Mesendoderm (in vitro differentiated cells): Measurements from ENCODE around the gene SH3BP1.
"Not testable (repeated sequence)": the region's sequence is repeated elsewhere in the genome, so short reads cannot be mapped to it uniquely, and the experiment has no call there.

Experiments used
- DNase-seq: peaks from one replicate; pipeline ENCODE4 v3.0.0; 2013
- H2AK5ac ChIP-seq: 2 replicates; pipeline ENCODE4 v1.6.1; 2013; ENCODE audit warnings: low read length, inconsistent platforms
- H2BK120ac ChIP-seq: 2 replicates; pipeline ENCODE4 v1.6.1; 2013; ENCODE audit warnings: low read depth, mild to moderate bottlenecking, low read length, moderate library complexity, mixed read lengths
- H2BK15ac ChIP-seq: replicated peaks from 2 replicates; pipeline ENCODE4 v1.6.1; 2013; ENCODE audit warnings: low read depth, mild to moderate bottlenecking, moderate library complexity
- H2BK5ac ChIP-seq: 2 replicates; pipeline ENCODE4 v1.6.1; 2013; ENCODE audit warnings: low read length, inconsistent platforms
- H3K18ac ChIP-seq: 2 replicates; pipeline ENCODE4 v1.6.1; 2013; ENCODE audit warnings: mild to moderate bottlenecking, low read length, mixed read lengths
- H3K23ac ChIP-seq: one replicate; pipeline ENCODE4 v1.6.1; 2013; ENCODE audit warnings: low read length
- H3K27ac ChIP-seq: 2 replicates; pipeline ENCODE4 v1.5.1; 2013; ENCODE audit warnings: low read depth, mild to moderate bottlenecking, inconsistent platforms, low read length, moderate library complexity
- H3K27me3 ChIP-seq: 2 replicates; pipeline ENCODE4 v1.6.1; 2013; ENCODE audit warnings: low read length, control low read depth, mild to moderate bottlenecking, inconsistent platforms; ENCODE audit not compliant: insufficient read depth, poor library complexity
- H3K36me3 ChIP-seq: 2 replicates; pipeline ENCODE4 v1.6.1; 2013; ENCODE audit warnings: low read length, inconsistent platforms; ENCODE audit not compliant: control insufficient read depth, insufficient read depth
- H3K4ac ChIP-seq: one replicate; pipeline ENCODE4 v1.6.1; 2013; ENCODE audit warnings: low read depth, mild to moderate bottlenecking, low read length, moderate library complexity
- H3K4me1 ChIP-seq: 2 replicates; pipeline ENCODE4 v1.6.1; 2013; ENCODE audit warnings: low read depth, low read length, inconsistent platforms; ENCODE audit not compliant: control insufficient read depth
- H3K4me2 ChIP-seq: 2 replicates; pipeline ENCODE4 v1.6.1; 2013; ENCODE audit warnings: low read length
- H3K4me3 ChIP-seq: 2 replicates; pipeline ENCODE4 v1.5.1; 2013; ENCODE audit warnings: mild to moderate bottlenecking, low read length
- H3K56ac ChIP-seq: one replicate; pipeline ENCODE4 v1.6.1; 2013; ENCODE audit warnings: low read length
- H3K79me1 ChIP-seq: 2 replicates; pipeline ENCODE4 v1.6.1; 2013; ENCODE audit warnings: low read length, inconsistent platforms
- H3K79me2 ChIP-seq: 2 replicates; pipeline ENCODE4 v1.6.1; 2013; ENCODE audit warnings: mild to moderate bottlenecking, low read length; ENCODE audit not compliant: control insufficient read depth, insufficient read depth
- H3K9ac ChIP-seq: 2 replicates; pipeline ENCODE4 v1.6.1; 2013; ENCODE audit warnings: low read length, inconsistent platforms
- H4K5ac ChIP-seq: one replicate; pipeline ENCODE4 v1.6.1; 2013; ENCODE audit warnings: low read length
- H4K8ac ChIP-seq: one replicate; pipeline ENCODE4 v1.6.1; 2013; ENCODE audit warnings: low read depth, mild to moderate bottlenecking, control low read depth, low read length, moderate library complexity
- WGBS: extraction: QIAGEN DNeasy Blood & Tissue Kit; methylation state at CpG from one replicate; pipeline ENCODE4 v1.1.7; 2013; ENCODE audit warnings: low lambda C conversion rate, missing lambda C conversion rate; ENCODE audit not compliant: insufficient coverage; ENCODE audit errors: extremely low coverage; 5-methylcytosine and 5-hydroxymethylcytosine counted together

The SH3BP1 gene

DNA sequence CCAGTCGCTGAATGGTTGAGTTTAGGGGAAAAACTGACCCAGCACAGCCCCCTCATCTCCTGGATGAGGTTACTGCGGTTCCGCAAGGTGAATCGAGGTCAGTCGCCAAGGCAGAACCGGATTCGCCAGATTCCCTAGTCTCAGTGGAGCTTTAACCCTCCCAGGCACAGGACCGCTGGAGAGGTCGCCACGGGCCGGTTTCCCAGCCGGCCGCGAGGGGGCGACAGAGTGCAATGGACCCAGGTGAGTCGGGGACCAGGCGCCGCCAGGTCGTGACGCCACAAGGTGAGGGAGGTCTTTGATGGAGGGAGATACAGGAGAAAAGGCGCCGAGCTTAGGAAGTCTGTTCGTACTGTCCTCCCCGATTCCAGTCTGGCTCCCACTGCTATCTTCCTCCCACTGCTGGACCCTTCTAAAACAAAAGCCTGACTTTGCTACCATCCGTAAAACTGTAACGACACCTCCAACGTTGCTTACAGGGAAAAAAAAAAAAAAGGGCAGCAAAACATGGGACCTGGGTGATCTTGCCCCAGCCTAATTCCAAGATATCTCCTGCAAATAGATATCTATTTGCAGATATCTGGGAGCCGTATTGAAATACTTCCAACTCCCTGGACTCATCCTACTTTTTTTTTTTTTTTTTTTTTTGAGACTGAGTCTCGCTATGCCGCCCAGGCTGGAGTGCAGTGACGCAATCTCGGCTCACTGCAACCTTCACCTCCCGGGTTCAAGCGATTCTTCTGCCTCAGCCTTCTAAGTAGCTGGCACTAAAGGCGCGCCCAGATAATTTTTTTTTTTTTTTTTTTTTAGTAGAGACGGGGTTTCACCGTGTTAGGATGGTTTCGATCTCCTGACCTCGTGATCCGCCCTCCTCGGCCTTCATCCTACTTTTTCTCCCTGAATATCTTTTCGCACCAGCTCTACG lies 32.2 kb upstream of the SH3BP1 start:
- Histone ChIP-seq H3K4me2 (peak overlapping the region; percentile 40), H2AK5ac (no peak overlapping the region), H3K56ac (peak overlapping the region; percentile 99), H3K23ac (no peak overlapping the region), H3K79me2 (peaks cover 4% of the 10 kb centered on the region), H4K5ac (no peak overlapping the region), H2BK5ac (no peak overlapping the region), H3K36me3 (no peaks in the 10 kb centered on the region), H3K27ac (peak overlapping the region; percentile 4), H4K8ac (no peak overlapping the region), H3K18ac (peak overlapping the region; percentile 53), H3K9ac (peak overlapping the region; percentile 35), H3K27me3 (no peaks in the 10 kb centered on the region), H2BK120ac (no peak overlapping the region), H2BK15ac (no peak overlapping the region), H3K4ac (peak overlapping the region; percentile 26), H3K79me1 (peaks cover 7% of the 10 kb centered on the region), H3K4me1 (no peaks in the 10 kb centered on the region), H3K4me3 (no peak overlapping the region)
- peak; percentile 96 for DNase-seq
- no CpG with 5 or more reads among the region's 44 CpGs for WGBS

DNA sequence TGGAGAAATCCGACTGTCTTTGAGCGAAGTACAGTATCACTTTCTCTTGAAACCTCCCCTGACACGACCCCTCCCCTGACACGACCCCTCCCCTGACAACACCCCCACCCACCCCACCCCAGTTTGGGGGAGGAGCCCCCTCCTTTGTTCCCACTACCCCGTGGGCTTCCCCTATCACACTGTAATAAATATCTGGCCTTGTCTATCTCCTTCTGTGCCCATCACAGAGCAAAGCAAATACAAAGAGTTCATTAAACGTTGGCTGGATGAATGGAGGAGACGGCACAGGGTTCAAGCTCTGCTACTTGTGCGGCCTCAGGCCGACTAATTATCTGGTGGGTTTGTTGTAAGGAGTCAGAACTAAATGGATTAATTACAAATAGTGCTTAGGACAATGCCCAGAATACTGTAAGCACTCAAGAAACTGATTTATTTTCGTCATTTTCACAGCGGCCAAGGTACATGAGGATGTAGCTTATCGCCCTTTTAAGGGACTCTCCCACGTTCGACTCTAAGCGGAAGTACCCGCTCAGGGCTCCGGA lies 31.5 kb upstream of the SH3BP1 start:
- Histone ChIP-seq H3K9ac (peak overlapping the region; percentile 97), H3K27ac (peak overlapping the region; percentile 99), H2BK120ac (no peak overlapping the region), H2BK15ac (peak overlapping the region; percentile 58), H4K5ac (peak overlapping the region; percentile 98), H3K36me3 (no peaks in the 10 kb centered on the region), H3K4me3 (peak overlapping the region; percentile 83), H3K79me2 (peaks cover 4% of the 10 kb centered on the region), H3K56ac (peak overlapping the region; percentile 99), H3K27me3 (no peaks in the 10 kb centered on the region), H3K79me1 (peaks cover 7% of the 10 kb centered on the region), H3K4ac (peak overlapping the region; percentile 70), H2AK5ac (no peak overlapping the region), H2BK5ac (no peak overlapping the region), H4K8ac (peak overlapping the region; percentile 98), H3K18ac (peak overlapping the region; percentile 78), H3K4me1 (no peaks in the 10 kb centered on the region), H3K23ac (no peak overlapping the region), H3K4me2 (peak overlapping the region; percentile 74)
- DNase-seq = no peak
- no CpG with 5 or more reads among the region's 17 CpGs for WGBS

DNA sequence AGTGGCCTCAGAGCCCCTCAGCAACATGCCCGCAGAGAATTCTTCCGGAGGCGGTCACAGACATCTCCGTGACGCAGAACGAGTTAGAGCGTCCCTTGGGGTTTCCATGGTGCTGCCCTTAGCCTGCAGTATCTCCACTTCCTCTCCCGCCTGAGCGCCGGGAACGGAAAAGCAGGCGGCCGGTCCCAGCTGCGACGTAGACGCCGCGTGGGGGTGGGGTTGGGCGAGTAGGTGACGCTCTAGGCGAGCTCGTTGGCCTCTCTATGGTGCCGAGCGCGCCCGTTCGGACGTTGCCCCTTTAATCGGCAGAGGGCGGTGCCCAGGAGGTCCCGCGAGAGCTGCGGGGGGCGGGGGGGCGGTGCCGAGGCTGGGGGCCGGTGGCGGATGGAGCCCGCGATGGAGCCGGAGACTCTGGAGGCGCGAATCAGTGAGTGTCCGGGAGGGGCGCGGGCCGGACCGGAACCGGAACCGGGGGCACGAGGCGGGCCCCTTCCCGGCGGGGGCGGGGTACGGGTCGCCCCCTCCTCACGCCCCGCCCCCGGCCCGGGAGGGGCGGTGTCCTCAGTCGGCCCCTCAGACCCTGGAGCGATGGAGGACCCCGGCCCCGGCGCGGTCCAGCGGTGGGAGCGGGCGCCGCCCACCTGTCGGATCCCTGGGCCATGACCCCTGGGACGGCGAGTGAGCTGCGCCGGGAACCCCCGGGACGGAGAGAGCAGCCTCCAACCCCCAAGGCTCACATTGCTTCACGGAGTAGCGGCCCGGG lies 30.8 kb upstream of the SH3BP1 start, which contains the start of gene GGA1:
Gene GGA1 (plus strand): TSS at position 358 of the 763 bp plus-strand sequence. CDS start 27 bp downstream, at position 385.
- H2BK15ac ChIP-seq = peak within 1 kb of the TSS; percentile 58
- H4K8ac ChIP-seq = peak within 1 kb of the TSS; percentile 98
- no CpG with 5 or more reads among the region's 82 CpGs for WGBS
- H4K5ac ChIP-seq = peak within 1 kb of the TSS; percentile 98
- H3K36me3 ChIP-seq = no peaks in the 10 kb centered on the region
- DNase-seq = peak; percentile 99
- H3K23ac ChIP-seq = peak within 1 kb of the TSS; percentile 50
- H2BK120ac ChIP-seq = peak within 1 kb of the TSS; percentile 47
- H3K27ac ChIP-seq = peak within 1 kb of the TSS; percentile 99
- peak within 1 kb of the TSS; percentile 92 for H3K4me3 ChIP-seq
- H2BK5ac ChIP-seq = peak within 1 kb of the TSS; percentile 98
- H3K79me2 ChIP-seq = peaks cover 4% of the 10 kb centered on the region
- H2AK5ac ChIP-seq = no peak within 1 kb of the TSS
- H3K18ac ChIP-seq = peak within 1 kb of the TSS; percentile 87
- no peaks in the 10 kb centered on the region for H3K4me1 ChIP-seq
- peak within 1 kb of the TSS; percentile 74 for H3K4me2 ChIP-seq
- H3K56ac ChIP-seq = peak within 1 kb of the TSS; percentile 99
- H3K79me1 ChIP-seq = peaks cover 7% of the 10 kb centered on the region
- peak within 1 kb of the TSS; percentile 97 for H3K9ac ChIP-seq
- H3K27me3 ChIP-seq = no peaks in the 10 kb centered on the region
- peak within 1 kb of the TSS; percentile 70 for H3K4ac ChIP-seq

DNA sequence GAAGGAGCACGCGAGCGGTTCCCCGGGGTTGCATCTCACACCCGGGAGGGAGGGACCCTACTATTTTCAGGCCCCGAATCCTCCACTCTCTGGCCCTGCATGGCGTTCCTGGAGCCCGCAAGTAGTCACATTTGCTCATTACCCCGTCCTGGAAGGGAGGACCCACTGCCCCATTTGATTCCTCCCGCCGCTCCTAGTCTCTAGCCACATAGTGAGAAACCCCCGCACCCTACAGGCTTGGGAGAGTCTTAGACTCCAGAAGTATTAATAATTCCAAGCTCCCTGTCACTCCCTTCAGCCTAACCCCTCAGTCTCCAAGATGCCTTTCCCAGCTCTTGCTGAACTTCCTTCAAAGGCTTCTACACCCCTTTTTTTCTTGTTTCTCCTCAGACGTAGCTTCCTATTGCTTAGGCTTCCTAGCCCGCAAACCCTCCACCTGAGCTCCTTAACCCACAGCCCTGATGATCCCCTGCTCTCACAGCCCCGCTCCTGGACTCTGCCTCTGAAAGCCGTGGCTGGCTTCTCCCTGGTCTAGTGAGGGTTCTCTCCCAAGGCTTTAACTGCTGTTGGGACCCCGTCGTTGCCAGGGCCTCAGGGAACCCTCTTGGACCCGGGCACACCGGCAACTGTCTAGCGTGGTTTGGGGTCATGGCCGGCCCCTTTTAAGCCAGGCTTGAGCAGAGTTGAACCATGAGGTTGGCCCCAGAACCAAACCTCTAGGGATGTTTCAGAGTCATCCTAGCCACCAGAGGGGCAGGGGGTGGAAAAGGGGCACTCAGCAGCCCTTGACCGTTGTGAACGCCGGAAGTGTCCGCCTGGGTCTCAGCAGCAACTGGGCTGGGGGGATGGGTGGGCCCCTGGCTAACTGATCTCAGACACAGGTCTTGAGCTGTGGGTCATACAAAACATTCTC lies 30.0 kb upstream of the SH3BP1 start:
- Histone ChIP-seq H4K8ac (no peak overlapping the region), H3K4me3 (peak overlapping the region; percentile 92), H2AK5ac (no peak overlapping the region), H3K9ac (peak overlapping the region; percentile 95), H3K36me3 (peaks cover 4% of the 10 kb centered on the region), H3K23ac (peak overlapping the region; percentile 50), H3K79me2 (peaks cover 4% of the 10 kb centered on the region), H3K56ac (peak overlapping the region; percentile 99), H2BK120ac (no peak overlapping the region), H2BK5ac (no peak overlapping the region), H2BK15ac (no peak overlapping the region), H3K79me1 (peaks cover 7% of the 10 kb centered on the region), H3K27ac (peak overlapping the region; percentile 79), H3K4me2 (peak overlapping the region; percentile 38), H4K5ac (no peak overlapping the region), H3K4ac (peak overlapping the region; percentile 40), H3K18ac (no peak overlapping the region), H3K27me3 (no peaks in the 10 kb centered on the region), H3K4me1 (no peaks in the 10 kb centered on the region)
- WGBS = no CpG with 5 or more reads among the region's 26 CpGs
- peak; percentile 38 for DNase-seq

DNA sequence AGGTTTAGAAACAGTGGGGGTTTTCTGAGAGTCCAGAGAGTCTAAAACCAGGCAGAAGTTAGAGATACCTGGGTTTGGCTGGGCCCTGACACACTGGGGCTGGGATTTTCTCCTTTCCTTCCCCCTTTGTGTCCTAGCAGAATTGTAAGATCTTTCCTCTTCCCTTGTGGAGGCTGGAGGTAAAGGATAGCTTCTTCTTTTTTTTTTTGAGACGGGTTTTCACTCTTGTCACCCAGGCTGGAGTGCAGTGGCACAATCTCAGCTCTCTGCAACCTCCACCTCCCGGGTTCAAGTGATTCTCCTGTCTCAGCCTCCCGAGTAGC lies 29.4 kb upstream of the SH3BP1 start:
- DNase-seq, H2BK5ac ChIP-seq, H4K8ac ChIP-seq, H3K79me2 ChIP-seq, H3K4me3 ChIP-seq, H3K56ac ChIP-seq, H3K4ac ChIP-seq, H3K27ac ChIP-seq, H3K4me1 ChIP-seq, H2BK15ac ChIP-seq, H3K4me2 ChIP-seq, H3K23ac ChIP-seq, H3K79me1 ChIP-seq, H3K36me3 ChIP-seq, H4K5ac ChIP-seq, H3K27me3 ChIP-seq, H2BK120ac ChIP-seq, H2AK5ac ChIP-seq, H3K18ac ChIP-seq: not testable (repeated sequence)
- peak overlapping the region; percentile 95 for H3K9ac ChIP-seq
- no CpG with 5 or more reads among the region's 3 CpGs for WGBS
